ENCODE data around the gene TNNT1.

Gene TNNT1

GRCh38 chr19:55188625-55189024, 39.6 kb upstream of the TNNT1 start:
- no peak for TF ChIP-seq CTCF (IDR thresholded peaks at IDR 0.05; ENCODE audit: control insufficient read depth, extremely low read depth, insufficient read depth)
- no peak overlapping the region for H3K4me3 ChIP-seq (ENCODE audit: low read depth, low read length)
- DNase-seq (ENCODE audit: low read depth), result no peak

DNA sequence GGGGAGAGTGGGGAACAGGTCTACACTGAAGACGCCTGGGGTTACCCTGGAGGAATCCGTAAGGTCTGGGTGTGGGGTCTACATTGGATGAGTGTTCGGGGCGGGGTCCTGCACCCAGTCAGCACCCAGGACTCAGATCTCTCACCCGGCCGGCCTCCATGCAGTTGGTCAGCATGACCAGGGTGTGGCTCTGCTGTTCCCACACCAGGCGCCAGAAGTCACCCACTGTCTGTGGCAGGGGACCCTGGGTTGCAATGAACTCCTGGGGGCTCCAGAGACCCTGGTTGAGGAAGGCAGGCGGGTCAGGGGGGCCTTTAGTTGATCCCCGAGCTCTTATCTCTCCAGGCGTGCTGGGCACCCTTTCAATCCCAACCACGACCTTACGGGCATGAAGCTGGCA, 37.1 kb upstream of the TNNT1 start:
- DNase-seq (ENCODE audit: low read depth), result no peak
- no peak overlapping the region for H3K4me3 ChIP-seq (ENCODE audit: low read depth, low read length)
- no peak for TF ChIP-seq CTCF (IDR thresholded peaks at IDR 0.05; ENCODE audit: control insufficient read depth, extremely low read depth, insufficient read depth)

DNA sequence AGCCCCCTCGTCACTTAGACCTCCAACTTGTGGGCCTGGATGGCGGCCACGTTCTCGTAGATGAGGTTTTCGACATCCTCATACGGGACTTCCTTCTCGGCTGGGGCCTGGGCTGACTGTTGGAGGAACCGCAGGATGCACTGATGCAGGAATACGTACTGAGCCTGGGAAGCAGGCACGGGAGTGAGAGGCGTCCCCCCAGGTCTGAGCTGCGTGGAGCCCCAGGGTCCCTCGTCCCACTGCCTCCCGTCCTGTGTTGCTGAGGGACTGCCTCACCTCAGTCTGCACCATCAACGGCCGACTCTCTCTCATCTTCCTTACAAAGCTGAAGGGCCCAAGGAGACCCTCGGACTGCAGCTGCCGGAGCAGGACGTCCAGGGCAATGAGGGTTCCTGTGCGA, 32.7 kb upstream of the TNNT1 start:
- no peak for TF ChIP-seq CTCF (IDR thresholded peaks at IDR 0.05; ENCODE audit: control insufficient read depth, extremely low read depth, insufficient read depth)
- no peak overlapping the region for H3K4me3 ChIP-seq (ENCODE audit: low read depth, low read length)
- DNase-seq (ENCODE audit: low read depth), result no peak

DNA sequence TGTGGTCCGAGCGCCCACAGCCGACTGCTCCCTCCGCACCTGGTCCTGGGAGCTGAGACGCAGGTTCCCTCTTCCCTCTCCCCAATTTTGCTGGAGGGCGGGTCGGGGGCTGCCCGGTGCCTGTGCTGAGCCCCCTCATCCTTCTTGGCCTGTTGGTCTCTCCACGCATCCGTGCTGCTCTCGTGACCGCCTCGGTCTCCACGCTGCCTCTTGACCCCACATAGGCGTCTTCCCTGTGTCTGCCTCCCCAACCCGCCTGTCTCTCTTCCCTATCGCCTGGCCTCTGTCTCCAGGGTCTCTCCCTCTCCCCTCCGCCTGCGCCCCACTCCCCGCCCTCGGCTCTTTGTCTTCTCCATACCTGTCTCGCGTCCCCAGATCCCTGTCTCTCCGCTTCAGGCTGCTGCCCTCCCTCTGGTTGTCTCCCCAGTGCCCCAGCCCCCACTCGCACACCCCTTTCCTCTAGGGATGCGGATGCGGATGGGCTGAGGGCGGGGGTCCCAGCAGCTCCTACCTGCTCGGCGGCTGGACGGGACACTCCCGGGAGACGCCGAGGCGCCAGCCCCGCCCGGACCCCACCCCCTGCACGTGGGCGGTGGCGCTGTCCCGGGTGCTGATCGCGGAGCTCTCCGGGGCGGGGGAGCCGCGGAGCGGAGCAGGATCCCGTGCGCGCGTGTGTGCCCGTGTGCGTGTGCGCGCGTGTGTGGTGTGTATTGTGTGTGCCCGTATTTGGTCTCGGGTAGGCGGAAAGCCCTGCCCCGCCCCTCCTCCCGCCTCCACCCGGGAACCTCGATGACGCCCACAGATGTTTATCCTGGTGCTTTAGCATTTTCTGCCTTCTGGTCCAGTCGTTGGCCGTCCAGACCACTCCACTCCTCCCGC, 30.8 kb upstream of the TNNT1 start, which contains the start of gene SYT5:
TSS of gene SYT5 (minus strand) at position 684 of the 879 bp plus-strand sequence. CDS start 1,248 bp downstream, outside the sequence.
- H3K4me3 ChIP-seq (ENCODE audit: low read depth, low read length), result no peak within 1 kb of the TSS
- no peak for TF ChIP-seq CTCF (IDR thresholded peaks at IDR 0.05; ENCODE audit: control insufficient read depth, extremely low read depth, insufficient read depth)
- DNase-seq (ENCODE audit: low read depth), result no peak

- no peak overlapping the region for H3K4me3 ChIP-seq (ENCODE audit: low read depth, low read length)
- no peak for TF ChIP-seq CTCF (IDR thresholded peaks at IDR 0.05; ENCODE audit: control insufficient read depth, extremely low read depth, insufficient read depth)
- no peak for DNase-seq (ENCODE audit: low read depth)
Observed at GRCh38 chr19:55178781-55179599, 30.0 kb upstream of the TNNT1 start.

- no peak for DNase-seq (ENCODE audit: low read depth)
- no peak overlapping the region for H3K4me3 ChIP-seq (ENCODE audit: low read depth, low read length)
- no peak for TF ChIP-seq CTCF (IDR thresholded peaks at IDR 0.05; ENCODE audit: control insufficient read depth, extremely low read depth, insufficient read depth)
Observed at GRCh38 chr19:55176076-55176475, 27.1 kb upstream of the TNNT1 start.
